HepG2 (cell line): ENCODE measurements around the gene TRIM67. TPM values are rescaled to one million over a fixed set of nuclear protein-coding genes. Genes with fewer than 3 reads are reported as not detected.
A peak's percentile ranks its signal among the peaks of the same experiment; 100 is the strongest.
"Not testable (repeated sequence)": the region's sequence is repeated elsewhere in the genome, so short reads cannot be mapped to it uniquely, and the experiment has no call there.

Experiments used
- ATAC-seq: fragments of 200-7000 bp; cut with Tn5 transposase; 3 replicates; pipeline ENCODE4 v1.9.1; 2020; ENCODE audit warnings: mild to moderate bottlenecking, moderate library complexity
- BruUV-seq: library from RNA; stranded (reverse); fragments of 400-500 nt; replicated peaks from 2 replicates; lab custom pipeline; 2021; lab: Mats Ljungman, UMichigan
- CTCF ChIA-PET: fragments of 300-600 bp; formaldehyde crosslinking; extraction: SDS; loops from one replicate; lab custom pipeline; 2021; ENCODE audit warnings: low total read pairs, inconsistent platforms, low intra/inter-chr PET ratio; lab: Yijun Ruan, JAX
- POLR2A ChIA-PET: fragments of 350-600 bp; sonication (Branson Sonifier 250); formaldehyde crosslinking; loops from one replicate; lab custom pipeline; 2020; ENCODE audit warnings: antibody characterized with exemption, inconsistent platforms; lab: Yijun Ruan, JAX
- DNase-seq: peaks from one replicate; pipeline ENCODE4 v3.0.0-alpha.2; 2015; ENCODE audit warnings: low spot score
- FAIRE-seq: peaks from 3 replicates; lab custom pipeline; 2011; peaks lifted over from hg19 to GRCh38; lab: Jason Lieb, UNC
- H2AFZ ChIP-seq: one replicate; pipeline ENCODE4 v1.6.1; 2011; ENCODE audit warnings: low read length, inconsistent platforms
- H3K27ac ChIP-seq: fragments of 300-600 bp; 3 replicates; pipeline ENCODE4 v1.8.0; 2011; ENCODE audit warnings: mixed run types, mild to moderate bottlenecking, mixed read lengths, low read length, inconsistent platforms; ENCODE audit not compliant: insufficient read depth; ENCODE audit errors: extremely low read length
- H3K27me3 ChIP-seq, 2 experiments: fragments of 200-600 bp in 1 of 2; 2 replicates in 1 of 2; 3 replicates in 1 of 2; pipeline versions ENCODE4 v1.6.0 to v1.8.0; 2011; ENCODE audit warnings: low read length in 2 of 2, mild to moderate bottlenecking in 2 of 2, moderate library complexity in 2 of 2, inconsistent platforms in 1 of 2; ENCODE audit not compliant: insufficient read depth in 2 of 2, control insufficient read depth in 1 of 2
- H3K36me3 ChIP-seq, 2 experiments: fragments of 200-600 bp in 1 of 2; replicated peaks in 1 of 2; 2 replicates in 1 of 2; 3 replicates in 1 of 2; pipeline versions ENCODE4 v1.5.1 to v1.8.0; 2011; ENCODE audit warnings: low read length in 2 of 2, inconsistent platforms in 1 of 2; ENCODE audit not compliant: insufficient read depth in 2 of 2, control insufficient read depth in 1 of 2
- H3K4me1 ChIP-seq: 2 replicates; pipeline ENCODE4 v1.5.1; 2012; ENCODE audit warnings: low read length, inconsistent platforms; ENCODE audit not compliant: insufficient read depth
- H3K4me2 ChIP-seq: 2 replicates; pipeline ENCODE4 v1.6.0; 2011; ENCODE audit warnings: low read depth, low read length, inconsistent platforms
- H3K4me3 ChIP-seq, 3 experiments: fragments of 200-600 bp in 1 of 3; sonication (generic), shearing (Covaris generic) in 1 of 3; replicated peaks in 1 of 3; 2 replicates each; pipeline ENCODE4 v1.5.1; 2011 to 2016; ENCODE audit warnings: low read length in 3 of 3, inconsistent platforms in 2 of 3, low read depth in 2 of 3, mild to moderate bottlenecking in 2 of 3, control low read depth in 1 of 3, mixed read lengths in 1 of 3; ENCODE audit not compliant: insufficient read depth in 1 of 3
- H3K79me2 ChIP-seq: one replicate; pipeline ENCODE4 v1.6.1; 2011; ENCODE audit warnings: low read length, inconsistent platforms; ENCODE audit not compliant: insufficient read depth
- H3K9ac ChIP-seq: 2 replicates; pipeline ENCODE4 v1.6.0; 2011; ENCODE audit warnings: mild to moderate bottlenecking, low read depth, low read length, inconsistent platforms; ENCODE audit not compliant: insufficient read depth
- H3K9me3 ChIP-seq: 2 replicates; pipeline ENCODE4 v1.5.1; 2012; ENCODE audit warnings: mild to moderate bottlenecking, low read length
- H4K20me1 ChIP-seq: 2 replicates; pipeline ENCODE4 v1.6.0; 2011; ENCODE audit warnings: inconsistent platforms, mild to moderate bottlenecking, low read length, moderate library complexity; ENCODE audit not compliant: insufficient read depth
- ATF1 ChIP-seq: IDR thresholded peaks from 2 replicates; pipeline ENCODE4 v1.6.1; 2016; ENCODE audit warnings: mild to moderate bottlenecking, control low read depth
- CBX5 ChIP-seq: sonication (generic); formaldehyde crosslinking; IDR thresholded peaks from 2 replicates; pipeline ENCODE4 v1.4.0; 2020; ENCODE audit warnings: missing genetic modification reagents, borderline replicate concordance
- FOXP1 ChIP-seq, 2 experiments: fragments of 450-650 bp in 1 of 2; IDR thresholded peaks; 2 replicates each; pipeline ENCODE4 v1.6.1; 2017 to 2018; ENCODE audit warnings: antibody characterized with exemption in 1 of 2
- HNF1B ChIP-seq: sonication (generic); formaldehyde crosslinking; IDR thresholded peaks from 2 replicates; pipeline ENCODE4 v1.5.1; 2020; ENCODE audit warnings: mild to moderate bottlenecking, moderate library complexity, missing genetic modification reagents
- NRL ChIP-seq: sonication (generic); formaldehyde crosslinking; IDR thresholded peaks from 2 replicates; pipeline ENCODE4 v1.5.0; 2020; ENCODE audit warnings: missing genetic modification reagents, mild to moderate bottlenecking, moderate library complexity, borderline replicate concordance
- RBAK ChIP-seq: sonication (generic); formaldehyde crosslinking; IDR thresholded peaks from 2 replicates; pipeline ENCODE4 v1.5.1; 2020; ENCODE audit warnings: mild to moderate bottlenecking, missing genetic modification reagents
- SAP130 ChIP-seq: IDR thresholded peaks from 2 replicates; pipeline ENCODE4 v1.6.1; 2016; ENCODE audit warnings: low read depth
- SMARCC2 ChIP-seq: fragments of 450-650 bp; IDR thresholded peaks from 2 replicates; pipeline ENCODE4 v1.6.1; 2017; ENCODE audit warnings: antibody characterized with exemption, mild to moderate bottlenecking
- SP140L ChIP-seq: sonication (generic); formaldehyde crosslinking; IDR thresholded peaks from 2 replicates; pipeline ENCODE4 v1.4.0; 2020; ENCODE audit warnings: missing genetic modification reagents, borderline replicate concordance
- TOE1 ChIP-seq: sonication (generic); formaldehyde crosslinking; IDR thresholded peaks from 2 replicates; pipeline ENCODE4 v1.4.0; 2020; ENCODE audit warnings: mild to moderate bottlenecking, missing genetic modification reagents
- ZHX2 ChIP-seq, 2 experiments: sonication (generic) in 1 of 2; formaldehyde crosslinking in 1 of 2; IDR thresholded peaks; 2 replicates each; pipeline versions ENCODE4 v1.6.1 to v1.9.0; 2014 to 2022; ENCODE audit warnings: antibody characterized with exemption in 1 of 2, borderline replicate concordance in 1 of 2, inconsistent platforms in 1 of 2, low read depth in 1 of 2, missing genetic modification reagents in 1 of 2
- ZNF772 ChIP-seq: sonication (generic); formaldehyde crosslinking; IDR thresholded peaks from 2 replicates; pipeline ENCODE4 v1.5.0; 2020; ENCODE audit warnings: mild to moderate bottlenecking, missing genetic modification reagents
- WGBS: methylation state at CpG from one replicate; pipeline ENCODE4 v1.1.6; 2017; ENCODE audit warnings: low lambda C conversion rate; 5-methylcytosine and 5-hydroxymethylcytosine counted together
- in situ Hi-C: cut with HindIII; loops from 2 replicates; pipeline ENCODE4 v1.10.0; 2017; ENCODE audit warnings: low pct_unique_long_range_greater_than_20kb; ENCODE audit not compliant: extremely low pct_ligation_motif_present
- intact Hi-C: fragments of 100-400 bp; cut with micrococcal nuclease; formaldehyde crosslinking; loops from one replicate; pipeline ENCODE4 v1.10.0; 2022; ENCODE audit not compliant: unreplicated experiment
- polyA plus RNA-seq, 8 experiments: library from polyadenylated mRNA; depleted of rRNA in 3 of 8; stranded (reverse) in 7 of 8; unstranded in 1 of 8; fragments of >200 nt; fragmentation: Illumina TruSeq in 4 of 8; extraction: Trizol in 4 of 8; gene quantifications; 2 replicates each; pipeline versions ENCODE4 v1.2.1 to v1.2.3, GENCODE V29; 2011 to 2016; ENCODE audit warnings: low read depth in 4 of 8, missing spikeins in 1 of 8, mixed read lengths in 1 of 8; ENCODE audit not compliant: insufficient read depth in 1 of 8
- total RNA-seq, 5 experiments: library from RNA; depleted of rRNA; stranded (reverse); fragments of >200 nt; fragmentation: Illumina TruSeq; extraction: Trizol; gene quantifications; 2 replicates each; pipeline ENCODE4 v1.2.3, GENCODE V29; 2016; ENCODE audit warnings: low read depth in 1 of 5

The TRIM67 gene
- total and polyA plus RNA-seq, 2 of the 13 experiments (the other 11 are each of a cell fraction or from before 2014, with no cell fraction given): not detected

- TF ChIP-seq SP140L (CRISPR knock-in tag) (no peak), NRL (CRISPR knock-in tag) (peak; percentile 80; the same call in 1 of the 2 replicates), SMARCC2 (no peak), SAP130 (CRISPR knock-in tag) (peak; percentile 37; the same call in 1 of the 2 replicates), CBX5 (CRISPR knock-in tag) (peak; percentile 54; the same call in 1 of the 2 replicates), TOE1 (CRISPR knock-in tag) (0 out of 2 replicates have a peak, but pooled peaks have one; percentile 45), ATF1 (CRISPR knock-in tag) (no peak), HNF1B (peak; percentile 43; the same call in 1 of the 2 replicates), RBAK (CRISPR knock-in tag) (no peak), ZHX2 (IDR thresholded peaks at IDR 0.05; ENCODE audit: low read depth) (no peak), ZHX2 (CRISPR knock-in tag; IDR thresholded peaks at IDR 0.05; ENCODE audit: borderline replicate concordance) (no peak), ZNF772 (CRISPR knock-in tag) (peak; percentile 72; the same call in 1 of the 2 replicates), FOXP1 (IDR thresholded peaks at IDR 0.05) (no peak), FOXP1 (CRISPR knock-in tag; IDR thresholded peaks at IDR 0.05) (no peak)
Measured at GRCh38 chr1:231211005-231211857, 49.4 kb downstream of the TRIM67 start (continued).

GRCh38 chr1:231212301-231212700 is 50.4 kb downstream of the TRIM67 start:
- CTCF ChIA-PET: interaction anchor here (2.0 kb wide), 1 partner anchor 414 kb away, joined by 14 read pairs; no protein-coding TSS in a partner anchor
- FAIRE-seq: not testable (repeated sequence)

More at GRCh38 chr1:231212301-231212700, 50.4 kb downstream of the TRIM67 start:
- H3K27ac ChIP-seq, H4K20me1 ChIP-seq, H3K4me3 ChIP-seq, H3K79me2 ChIP-seq, H3K36me3 ChIP-seq, H3K4me2 ChIP-seq, POLR2A ChIA-PET, BruUV-seq, H3K9me3 ChIP-seq, H3K9ac ChIP-seq, DNase-seq, H2AFZ ChIP-seq, ATAC-seq, H3K27me3 ChIP-seq: not testable (repeated sequence)
- H3K4me1 ChIP-seq: peaks cover 46% of the 10 kb centered on the region
- 75% methylated on average over 5 of the region's 5 CpGs for WGBS
- in situ Hi-C loops (loop anchor here (10.0 to 25.0 kb wide), 3 partner anchors 118 to 575 kb away; partner anchors contain the start of gene COG2), intact Hi-C loops (loop anchor here (5.0 kb wide), 1 partner anchor 295 kb away; no protein-coding TSS in a partner anchor)
